Liver (tissue), 9 donors: Measurements from ENCODE around the gene BDKRB2. TPM values are rescaled to one million over a fixed set of nuclear protein-coding genes. Genes with fewer than 3 reads are reported as not detected.

Experiments
- DNase-seq: peaks from one replicate; pipeline ENCODE4 v3.0.0-alpha.2; 2017; ENCODE audit warnings: low spot score
- H3K27ac ChIP-seq, 2 donors: one replicate each; pipeline ENCODE4 v1.7.0; 2013; ENCODE audit warnings: inconsistent platforms in 2 of 2, low read length in 2 of 2, control low read depth in 1 of 2, low read depth in 1 of 2, mild to moderate bottlenecking in 1 of 2
- H3K27me3 ChIP-seq, 4 donors: one replicate each; pipeline versions ENCODE4 v1.6.1 to v1.7.0; 2013; ENCODE audit warnings: low read length in 3 of 4, inconsistent platforms in 1 of 4, mild to moderate bottlenecking in 1 of 4, moderate library complexity in 1 of 4; ENCODE audit not compliant: control insufficient read depth in 4 of 4, insufficient read depth in 4 of 4
- H3K36me3 ChIP-seq, 4 donors: one replicate each; pipeline versions ENCODE4 v1.6.1 to v1.7.0; 2013; ENCODE audit warnings: low read length in 3 of 4, mild to moderate bottlenecking in 3 of 4, low read depth in 1 of 4, moderate library complexity in 1 of 4; ENCODE audit not compliant: control insufficient read depth in 4 of 4, insufficient read depth in 3 of 4
- H3K4me1 ChIP-seq, 4 donors: one replicate each; pipeline versions ENCODE4 v1.6.1 to v1.7.0; 2013; ENCODE audit warnings: low read length in 3 of 4, mild to moderate bottlenecking in 3 of 4, moderate library complexity in 1 of 4; ENCODE audit not compliant: control insufficient read depth in 4 of 4, insufficient read depth in 4 of 4
- H3K4me3 ChIP-seq, 3 donors: one replicate each; pipeline versions ENCODE4 v1.6.1 to v1.7.0; 2013; ENCODE audit warnings: low read length in 3 of 3, control low read depth in 1 of 3, low read depth in 1 of 3, mild to moderate bottlenecking in 1 of 3
- H3K9ac ChIP-seq, 2 donors: one replicate each; pipeline ENCODE4 v1.7.0; 2013; ENCODE audit warnings: low read length in 2 of 2, mild to moderate bottlenecking in 2 of 2, moderate library complexity in 2 of 2, control low read depth in 1 of 2, low read depth in 1 of 2
- H3K9me3 ChIP-seq, 4 donors: one replicate each; pipeline versions ENCODE4 v1.6.1 to v1.7.0; 2013; ENCODE audit warnings: low read length in 3 of 4; ENCODE audit not compliant: control insufficient read depth in 4 of 4
- CTCF ChIP-seq: fragments of 150-350 bp; IDR thresholded peaks from 2 replicates; pipeline ENCODE4 v1.5.1; 2017; ENCODE audit warnings: improper control_type of control experiment, low read depth, low read length; ENCODE audit not compliant: missing input control
- FOXA1 ChIP-seq: IDR thresholded peaks from 2 replicates; pipeline ENCODE4 v1.6.1; 2016; ENCODE audit warnings: antibody characterized with exemption
- HNF4A ChIP-seq, 2 donors: conservative IDR thresholded peaks; 2 replicates each; pipeline ENCODE4 v1.6.1; 2016; ENCODE audit warnings: antibody characterized with exemption in 2 of 2, mild to moderate bottlenecking in 2 of 2
- HNF4G ChIP-seq: IDR thresholded peaks from 2 replicates; pipeline ENCODE4 v1.6.1; 2016; ENCODE audit warnings: antibody characterized with exemption
- JUND ChIP-seq, 2 donors: IDR thresholded peaks; 2 replicates each; pipeline ENCODE4 v1.6.1; 2016; ENCODE audit warnings: antibody characterized with exemption in 2 of 2
- NR2F2 ChIP-seq: IDR thresholded peaks from 2 replicates; pipeline ENCODE4 v1.6.1; 2016; ENCODE audit warnings: antibody characterized with exemption
- RXRA ChIP-seq, 2 donors: IDR thresholded peaks; 2 replicates each; pipeline ENCODE4 v1.6.1; 2017 to 2018; ENCODE audit warnings: antibody characterized with exemption in 2 of 2, mild to moderate bottlenecking in 1 of 2
- SP1 ChIP-seq: IDR thresholded peaks from 2 replicates; pipeline ENCODE4 v1.6.1; 2018; ENCODE audit warnings: antibody characterized with exemption, mild to moderate bottlenecking
- TAF1 ChIP-seq: conservative IDR thresholded peaks from 2 replicates; pipeline ENCODE4 v1.6.1; 2016; ENCODE audit warnings: antibody characterized with exemption, mild to moderate bottlenecking
- YY1 ChIP-seq: IDR thresholded peaks from 2 replicates; pipeline ENCODE4 v1.6.1; 2016; ENCODE audit warnings: antibody characterized with exemption, mild to moderate bottlenecking
- ZBTB33 ChIP-seq: IDR thresholded peaks from 2 replicates; pipeline ENCODE4 v1.6.1; 2016; ENCODE audit warnings: antibody characterized with exemption
- WGBS: extraction: QIAGEN DNeasy Blood & Tissue Kit; methylation state at CpG from one replicate; pipeline ENCODE4 v1.1.7; 2013; 5-methylcytosine and 5-hydroxymethylcytosine counted together
- polyA plus RNA-seq, 2 donors: library from polyadenylated mRNA; stranded (reverse) in 1 of 2; unstranded in 1 of 2; fragments of 200-250 nt in 1 of 2; fragments of >200 nt in 1 of 2; fragmentation: Nextera tagmentation in 1 of 2; extraction: Ambion mirVana in 1 of 2; gene quantifications; one replicate each; pipeline versions ENCODE4 v1.2.1 to v1.2.3, GENCODE V29; 2013 to 2015
- total RNA-seq, 2 donors: library from RNA; depleted of rRNA; stranded (reverse); fragments of >200 nt; gene quantifications; one replicate each; pipeline ENCODE4 v1.2.3, GENCODE V29; 2014
- TF ChIP-seq, protein P1 (sequence below): IDR thresholded peaks from 2 replicates; pipeline ENCODE4 v1.6.1; 2016; ENCODE audit warnings: antibody characterized with exemption, mild to moderate bottlenecking
- donor health status: healthy.
- donor health status: healthy.
- donor health status: healthy.
- donor health status: healthy.
- donor health status: healthy.

The BDKRB2 gene
- total and polyA plus RNA-seq, 4 donors: 0.10 to 0.25 (median 0.17) TPM

- no peaks in the 10 kb centered on the region for H3K4me1 ChIP-seq
- H3K27me3 ChIP-seq: peaks cover 0 to 4% (median 1%) of the 10 kb centered on the region in 4 donors
- no peak for DNase-seq
- H3K4me3 ChIP-seq: no peak overlapping the region
- 83% methylated on average over 8 of the region's 8 CpGs for WGBS
- H3K36me3 ChIP-seq: no peaks in the 10 kb centered on the region
- no peaks in the 10 kb centered on the region for H3K9me3 ChIP-seq
- no peak for TF ChIP-seq CTCF
- no peak for TF ChIP-seq FOXA1
- no peak for TF ChIP-seq HNF4G
- no peak for TF ChIP-seq YY1
- TF ChIP-seq, protein P1, sequence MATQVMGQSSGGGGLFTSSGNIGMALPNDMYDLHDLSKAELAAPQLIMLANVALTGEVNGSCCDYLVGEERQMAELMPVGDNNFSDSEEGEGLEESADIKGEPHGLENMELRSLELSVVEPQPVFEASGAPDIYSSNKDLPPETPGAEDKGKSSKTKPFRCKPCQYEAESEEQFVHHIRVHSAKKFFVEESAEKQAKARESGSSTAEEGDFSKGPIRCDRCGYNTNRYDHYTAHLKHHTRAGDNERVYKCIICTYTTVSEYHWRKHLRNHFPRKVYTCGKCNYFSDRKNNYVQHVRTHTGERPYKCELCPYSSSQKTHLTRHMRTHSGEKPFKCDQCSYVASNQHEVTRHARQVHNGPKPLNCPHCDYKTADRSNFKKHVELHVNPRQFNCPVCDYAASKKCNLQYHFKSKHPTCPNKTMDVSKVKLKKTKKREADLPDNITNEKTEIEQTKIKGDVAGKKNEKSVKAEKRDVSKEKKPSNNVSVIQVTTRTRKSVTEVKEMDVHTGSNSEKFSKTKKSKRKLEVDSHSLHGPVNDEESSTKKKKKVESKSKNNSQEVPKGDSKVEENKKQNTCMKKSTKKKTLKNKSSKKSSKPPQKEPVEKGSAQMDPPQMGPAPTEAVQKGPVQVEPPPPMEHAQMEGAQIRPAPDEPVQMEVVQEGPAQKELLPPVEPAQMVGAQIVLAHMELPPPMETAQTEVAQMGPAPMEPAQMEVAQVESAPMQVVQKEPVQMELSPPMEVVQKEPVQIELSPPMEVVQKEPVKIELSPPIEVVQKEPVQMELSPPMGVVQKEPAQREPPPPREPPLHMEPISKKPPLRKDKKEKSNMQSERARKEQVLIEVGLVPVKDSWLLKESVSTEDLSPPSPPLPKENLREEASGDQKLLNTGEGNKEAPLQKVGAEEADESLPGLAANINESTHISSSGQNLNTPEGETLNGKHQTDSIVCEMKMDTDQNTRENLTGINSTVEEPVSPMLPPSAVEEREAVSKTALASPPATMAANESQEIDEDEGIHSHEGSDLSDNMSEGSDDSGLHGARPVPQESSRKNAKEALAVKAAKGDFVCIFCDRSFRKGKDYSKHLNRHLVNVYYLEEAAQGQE: no peak
- TF ChIP-seq NR2F2: no peak
- no peak for TF ChIP-seq ZBTB33
- TF ChIP-seq SP1: no peak
- no peak overlapping the region for H3K27ac ChIP-seq
- H3K9ac ChIP-seq: no peak overlapping the region
Measured at GRCh38 chr14:96224480-96225096, 19.9 kb downstream of the BDKRB2 start.

DNA sequence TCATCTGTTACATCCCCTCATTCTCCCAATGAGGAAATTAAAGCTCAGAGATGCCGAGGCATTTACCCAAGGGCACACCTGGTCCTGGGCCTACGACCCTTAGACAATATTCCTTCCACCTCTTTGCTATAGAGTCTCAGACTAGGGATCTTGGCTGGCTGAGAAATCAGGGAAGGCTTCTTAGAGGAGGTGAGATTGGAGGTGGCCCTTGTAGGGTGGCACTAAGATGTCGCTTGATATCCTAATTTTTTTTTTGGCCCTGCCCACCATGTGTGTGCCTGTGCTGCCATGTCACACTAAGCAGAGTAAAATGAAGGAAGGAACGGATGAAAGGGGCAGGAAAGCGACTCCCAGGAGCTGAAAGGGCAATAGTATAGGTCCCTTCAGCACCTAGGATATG is 20.6 kb downstream of the BDKRB2 start:
- Histone ChIP-seq H3K9ac (no peak overlapping the region), H3K4me1 (no peaks in the 10 kb centered on the region), H3K27ac (no peak overlapping the region), H3K27me3 (no peaks in the 10 kb centered on the region), H3K4me3 (no peak overlapping the region), H3K36me3 (no peaks in the 10 kb centered on the region), H3K9me3 (no peaks in the 10 kb centered on the region)
- 90% methylated on average over 5 of the region's 5 CpGs for WGBS
- TF ChIP-seq TAF1 (no peak), JUND (IDR thresholded peaks at IDR 0.05) (no peak), YY1 (no peak), RXRA (IDR thresholded peaks at IDR 0.05) (no peak), ZBTB33 (no peak), CTCF (no peak), HNF4A (conservative IDR thresholded peaks at IDR 0.05) (no peak)
- TF ChIP-seq, protein P1: no peak
- no peak for DNase-seq
